Cardiac septum (tissue), 1 donor: ENCODE data around the gene TRMT44. TPM values are rescaled to one million over a fixed set of nuclear protein-coding genes. Genes with fewer than 3 reads are reported as not detected.

Experiments used
- DNase-seq: peaks from one replicate; pipeline ENCODE4 v3.0.0-alpha.2; 2020; ENCODE audit warnings: low spot score
- intact Hi-C: fragments of 100-400 bp; cut with DNase I; formaldehyde crosslinking; loops from one replicate; pipeline ENCODE4 v1.14.0; 2022
- long read RNA-seq: library from polyadenylated mRNA; unstranded; transcript quantifications from one replicate; pipeline ENCODE4 v2.0.0, GENCODE V29; 2021
- total RNA-seq: library from RNA; stranded (reverse); fragmentation: NEBNext Ultra II Directional; extraction: Animal tissue kit (Norgen Biotek cat#: 25700); gene quantifications from one replicate; pipeline ENCODE4 v1.2.1, GENCODE V29; 2021
- donor health status: DM: no; HTN: no; CAD: no.

Gene TRMT44
- total RNA-seq, result 9.0 TPM
- long read RNA-seq, partial matches to known transcripts, result 1 of 7 reads
- long read RNA-seq, other reads (novel, unspliced or antisense), result 3 of 7 reads

- DNase-seq, result peak; percentile 95
- intact Hi-C loops, result no loop called here
Measured at GRCh38 chr4:8440492-8441311, at the start of gene TRMT44, which contains the start of gene ACOX3. TSS of gene TRMT44 (plus strand) at chr4:8440777. CDS start at chr4:8440823, 46 bp downstream. TSS of gene ACOX3 (minus strand) at chr4:8440723. CDS start at chr4:8416521, 24,202 bp downstream.

- intact Hi-C loops, result loop anchor here (2.0 kb wide), 1 partner anchor 50 kb away; no protein-coding TSS in a partner anchor
Measured at GRCh38 chr4:8391071-8391470, 49.5 kb upstream of the TRMT44 start.

GRCh38 chr4:8391972-8392371 is 48.6 kb upstream of the TRMT44 start:
- no peak for DNase-seq
- intact Hi-C loops, result loop anchor here (2.0 kb wide), 1 partner anchor 51 kb away; no protein-coding TSS in a partner anchor

More at GRCh38 chr4:8391071-8391470, 49.5 kb upstream of the TRMT44 start:
- DNase-seq, result no peak

GRCh38 chr4:8392591-8393190 is 47.9 kb upstream of the TRMT44 start:
- intact Hi-C loops, result no loop called here
- DNase-seq, result no peak

GRCh38 chr4:8393593-8394038 is 47.0 kb upstream of the TRMT44 start:
- DNase-seq, result no peak
- intact Hi-C loops, result loop anchor here (2.0 kb wide), 1 partner anchor 73 kb away; no protein-coding TSS in a partner anchor

- intact Hi-C loops, result loop anchor here (2.0 kb wide), 1 partner anchor 73 kb away; no protein-coding TSS in a partner anchor
- no peak for DNase-seq
Measured at GRCh38 chr4:8394061-8394519, 46.5 kb upstream of the TRMT44 start.

- intact Hi-C loops, result loop anchor here (2.0 kb wide), 1 partner anchor 74 kb away; no protein-coding TSS in a partner anchor
- DNase-seq, result no peak
Measured at GRCh38 chr4:8394806-8395205, 45.8 kb upstream of the TRMT44 start.

GRCh38 chr4:8395504-8396296 is 44.9 kb upstream of the TRMT44 start:
- intact Hi-C loops, result loop anchor here (2.0 kb wide), 1 partner anchor 75 kb away; no protein-coding TSS in a partner anchor
- no peak for DNase-seq

- intact Hi-C loops, result no loop called here
- no peak for DNase-seq
Measured at GRCh38 chr4:8396762-8397406, 43.7 kb upstream of the TRMT44 start.

GRCh38 chr4:8398347-8398746 is 42.2 kb upstream of the TRMT44 start:
- intact Hi-C loops, result no loop called here
- no peak for DNase-seq

GRCh38 chr4:8399298-8399697 is 41.3 kb upstream of the TRMT44 start:
- DNase-seq, result no peak
- intact Hi-C loops, result no loop called here

GRCh38 chr4:8400632-8401325 is 39.8 kb upstream of the TRMT44 start:
- no peak for DNase-seq
- intact Hi-C loops, result loop anchor here (5.0 kb wide), 1 partner anchor 218 kb away; no protein-coding TSS in a partner anchor

- no peak for DNase-seq
- intact Hi-C loops, result loop anchor here (2.0 to 5.0 kb wide), 2 partner anchors 127 to 219 kb away; no protein-coding TSS in a partner anchor
Measured at GRCh38 chr4:8401665-8402064, 38.9 kb upstream of the TRMT44 start.

- DNase-seq, result no peak
Measured at GRCh38 chr4:8402181-8402597, 38.4 kb upstream of the TRMT44 start.

GRCh38 chr4:8402640-8403039 is 37.9 kb upstream of the TRMT44 start:
- DNase-seq, result no peak
- intact Hi-C loops, result loop anchor here (1.0 to 5.0 kb wide), 3 partner anchors 128 to 220 kb away; no protein-coding TSS in a partner anchor

More at GRCh38 chr4:8402181-8402597, 38.4 kb upstream of the TRMT44 start:
- intact Hi-C loops, result loop anchor here (2.0 to 5.0 kb wide), 2 partner anchors 127 to 220 kb away; no protein-coding TSS in a partner anchor

- DNase-seq, result peak; percentile 94
- intact Hi-C loops, result loop anchor here (1.0 to 5.0 kb wide), 3 partner anchors 128 to 221 kb away; no protein-coding TSS in a partner anchor
Measured at GRCh38 chr4:8403173-8403753, 37.3 kb upstream of the TRMT44 start.

- intact Hi-C loops, result loop anchor here (1.0 to 5.0 kb wide), 3 partner anchors 129 to 222 kb away; no protein-coding TSS in a partner anchor
- DNase-seq, result no peak
Measured at GRCh38 chr4:8403976-8404375, 36.6 kb upstream of the TRMT44 start.
